Astrocyte of the spinal cord (primary cell): Measurements from ENCODE around the gene AHCYL1.
"Not testable (repeated sequence)": the region's sequence is repeated elsewhere in the genome, so short reads cannot be mapped to it uniquely, and the experiment has no call there.

ENCODE experiments used
- DNase-seq: peaks from one replicate; pipeline ENCODE4 v3.0.0; 2011; ENCODE audit warnings: low read depth, low spot score
- H3K4me3 ChIP-seq: 2 replicates; pipeline ENCODE4 v1.5.1; 2011; ENCODE audit warnings: low read depth, mild to moderate bottlenecking, low read length, moderate library complexity
- in situ Hi-C: cut with HindIII; loops from 2 replicates; pipeline ENCODE4 v1.10.0; 2017; ENCODE audit warnings: low sequenced_read_pairs
- TF ChIP-seq, protein P1 (sequence below): IDR thresholded peaks from 2 replicates; pipeline ENCODE4 v1.5.1; 2012; ENCODE audit warnings: low read depth, mild to moderate bottlenecking, low read length, inconsistent platforms

AHCYL1 gene

GRCh38 chr1:109946511-109946910 lies 38.1 kb upstream of the AHCYL1 start:
- TF ChIP-seq, protein P1, sequence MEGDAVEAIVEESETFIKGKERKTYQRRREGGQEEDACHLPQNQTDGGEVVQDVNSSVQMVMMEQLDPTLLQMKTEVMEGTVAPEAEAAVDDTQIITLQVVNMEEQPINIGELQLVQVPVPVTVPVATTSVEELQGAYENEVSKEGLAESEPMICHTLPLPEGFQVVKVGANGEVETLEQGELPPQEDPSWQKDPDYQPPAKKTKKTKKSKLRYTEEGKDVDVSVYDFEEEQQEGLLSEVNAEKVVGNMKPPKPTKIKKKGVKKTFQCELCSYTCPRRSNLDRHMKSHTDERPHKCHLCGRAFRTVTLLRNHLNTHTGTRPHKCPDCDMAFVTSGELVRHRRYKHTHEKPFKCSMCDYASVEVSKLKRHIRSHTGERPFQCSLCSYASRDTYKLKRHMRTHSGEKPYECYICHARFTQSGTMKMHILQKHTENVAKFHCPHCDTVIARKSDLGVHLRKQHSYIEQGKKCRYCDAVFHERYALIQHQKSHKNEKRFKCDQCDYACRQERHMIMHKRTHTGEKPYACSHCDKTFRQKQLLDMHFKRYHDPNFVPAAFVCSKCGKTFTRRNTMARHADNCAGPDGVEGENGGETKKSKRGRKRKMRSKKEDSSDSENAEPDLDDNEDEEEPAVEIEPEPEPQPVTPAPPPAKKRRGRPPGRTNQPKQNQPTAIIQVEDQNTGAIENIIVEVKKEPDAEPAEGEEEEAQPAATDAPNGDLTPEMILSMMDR, result no peak
- H3K4me3 ChIP-seq, result no peak overlapping the region
- in situ Hi-C loops, result no loop called here
- DNase-seq, result no peak

GRCh38 chr1:109947582-109948284 lies 36.8 kb upstream of the AHCYL1 start:
- no peak for DNase-seq
- H3K4me3 ChIP-seq, result no peak overlapping the region
- in situ Hi-C loops, result no loop called here
- TF ChIP-seq, protein P1, result no peak

DNA sequence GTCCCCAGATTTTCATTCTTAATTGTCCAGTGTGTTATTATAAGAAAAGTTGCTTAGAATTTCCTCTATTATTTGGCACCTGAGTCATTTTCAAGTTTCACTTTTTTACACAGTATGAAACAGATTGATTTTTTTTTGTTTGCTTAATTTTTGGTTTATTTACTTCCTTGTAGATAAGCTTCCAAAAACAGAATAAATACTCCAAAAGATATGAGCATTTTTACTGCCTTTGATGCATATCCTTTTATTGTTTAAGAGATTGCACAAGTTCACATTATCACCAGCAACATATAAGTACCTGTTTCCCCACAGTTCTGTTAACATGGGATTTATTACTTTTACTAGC lies 36.3 kb upstream of the AHCYL1 start:
- H3K4me3 ChIP-seq, result no peak overlapping the region
- TF ChIP-seq, protein P1, result no peak
- no peak for DNase-seq
- in situ Hi-C loops, result no loop called here

DNA sequence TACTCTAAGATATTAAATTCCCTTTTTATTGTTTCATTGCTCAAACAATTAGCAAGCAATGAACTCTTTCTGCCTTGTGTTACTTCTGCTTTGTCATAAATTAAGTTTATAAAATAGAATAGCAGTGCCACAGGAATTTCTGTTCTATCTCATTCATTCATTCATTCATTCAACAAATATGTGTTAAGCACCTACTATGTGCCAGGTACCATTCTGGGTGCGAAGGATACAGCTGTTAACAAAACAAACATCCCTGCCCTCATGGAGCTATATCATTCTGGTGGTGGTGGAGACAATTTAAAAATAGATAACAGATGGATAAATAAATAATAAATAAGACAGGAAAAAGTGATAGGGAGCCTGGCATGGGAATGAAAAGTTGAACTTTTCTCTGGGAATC lies 34.5 kb upstream of the AHCYL1 start:
- DNase-seq, result no peak
- H3K4me3 ChIP-seq, result no peak overlapping the region
- in situ Hi-C loops, result no loop called here
- TF ChIP-seq, protein P1, result no peak

DNA sequence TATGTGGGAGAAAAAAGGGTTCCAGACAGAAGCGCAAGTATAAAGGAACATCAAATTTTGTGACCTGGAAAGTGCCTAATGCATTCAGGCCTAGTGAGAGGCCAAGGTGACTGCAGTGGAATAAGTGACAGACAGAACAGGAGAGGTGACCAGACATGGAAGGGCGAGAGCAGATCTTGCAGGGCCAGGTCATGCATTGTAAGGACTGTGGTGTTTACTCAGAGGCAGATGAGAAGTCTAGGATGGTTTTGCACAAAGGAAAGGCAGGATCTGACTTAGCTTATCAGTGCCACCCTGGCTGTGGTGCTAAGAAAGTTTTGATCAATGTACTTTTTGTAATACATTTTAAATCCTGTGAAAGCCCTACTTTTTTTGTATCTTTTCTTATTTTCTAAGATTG lies 34.1 kb upstream of the AHCYL1 start:
- TF ChIP-seq, protein P1, result no peak
- in situ Hi-C loops, result no loop called here
- DNase-seq, result no peak
- H3K4me3 ChIP-seq, result no peak overlapping the region

- in situ Hi-C loops, H3K4me3 ChIP-seq, DNase-seq: not testable (repeated sequence)
Measured at GRCh38 chr1:109951501-109951900, 33.1 kb upstream of the AHCYL1 start.

DNA sequence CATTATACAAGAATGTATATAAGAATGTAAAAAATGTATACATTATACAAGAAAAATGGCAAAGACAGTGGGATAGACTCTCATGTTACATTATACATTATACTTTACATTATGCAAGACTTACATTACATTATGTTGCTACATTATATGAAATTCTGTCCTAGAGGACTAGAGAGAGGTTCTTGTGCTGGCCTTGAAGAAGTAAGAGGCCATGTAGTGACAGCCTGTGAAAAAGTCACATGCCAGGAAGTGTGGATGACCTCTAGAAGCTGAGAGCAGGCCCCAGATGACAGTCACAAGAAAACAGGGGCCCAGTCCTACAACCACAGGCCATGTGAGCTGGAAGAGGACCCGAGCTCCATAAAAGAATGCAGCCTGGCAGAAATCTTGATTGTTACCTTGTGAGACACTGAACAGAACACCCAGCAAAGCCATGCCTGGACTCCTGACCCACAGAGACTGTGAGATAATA lies 30.5 kb upstream of the AHCYL1 start:
- in situ Hi-C loops, result no loop called here
- H3K4me3 ChIP-seq, result no peak overlapping the region
- TF ChIP-seq, protein P1, result no peak
- no peak for DNase-seq
